Measurements from ENCODE around the gene TJP2. TPM values are rescaled to one million over a fixed set of nuclear protein-coding genes. Genes with fewer than 3 reads are reported as not detected.

TJP2 gene
- total RNA-seq, 1 experiment from 2014 or later, result 84.6 TPM

Other genes with a start within 250 kb of the TJP2 start
- not detected in 2 replicates for gene PRKACG, start 160.2 kb upstream of the TJP2 start, total RNA-seq (2014; rRNA removed; shearing (Covaris generic))
- 12.6 and 15.7 TPM in 2 replicates for gene FXN, start 138.5 kb upstream of the TJP2 start, total RNA-seq (2014; rRNA removed; shearing (Covaris generic))
- 0.78 and 1.7 TPM in 2 replicates for gene ENTREP1, start 150.9 kb downstream of the TJP2 start, total RNA-seq (2014; rRNA removed; shearing (Covaris generic))